ENCODE measurements around the gene BCAS3. TPM values are rescaled to one million over a fixed set of nuclear protein-coding genes. Genes with fewer than 3 reads are reported as not detected.

BCAS3 gene
- total RNA-seq, 4 donors from 2014 or later, result 13.0 to 27.8 (median 20.7) TPM

DNA sequence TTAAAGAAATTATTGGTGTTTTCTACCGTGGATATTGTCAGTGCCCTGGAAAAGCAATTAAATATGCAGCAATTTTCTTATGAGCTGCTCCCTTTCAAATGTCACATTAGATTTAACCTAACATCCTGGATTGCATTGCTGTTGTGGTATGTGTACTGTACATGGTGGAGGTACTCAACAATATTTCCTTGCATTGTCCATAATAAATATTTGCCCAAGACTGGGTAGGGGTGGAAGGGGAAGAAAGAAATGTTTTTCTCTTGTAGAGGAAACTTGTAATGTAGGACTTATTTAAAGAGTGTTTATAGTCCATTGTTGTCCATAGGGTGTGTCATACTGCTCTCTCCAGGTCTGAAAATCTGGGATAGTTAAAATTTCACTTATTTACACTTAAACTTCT is 375.8 kb downstream of the BCAS3 start:
- no peaks in the 10 kb centered on the region for H3K27me3 ChIP-seq
- H3K4me1 ChIP-seq, result no peaks in the 10 kb centered on the region
- TF ChIP-seq, protein P1, sequence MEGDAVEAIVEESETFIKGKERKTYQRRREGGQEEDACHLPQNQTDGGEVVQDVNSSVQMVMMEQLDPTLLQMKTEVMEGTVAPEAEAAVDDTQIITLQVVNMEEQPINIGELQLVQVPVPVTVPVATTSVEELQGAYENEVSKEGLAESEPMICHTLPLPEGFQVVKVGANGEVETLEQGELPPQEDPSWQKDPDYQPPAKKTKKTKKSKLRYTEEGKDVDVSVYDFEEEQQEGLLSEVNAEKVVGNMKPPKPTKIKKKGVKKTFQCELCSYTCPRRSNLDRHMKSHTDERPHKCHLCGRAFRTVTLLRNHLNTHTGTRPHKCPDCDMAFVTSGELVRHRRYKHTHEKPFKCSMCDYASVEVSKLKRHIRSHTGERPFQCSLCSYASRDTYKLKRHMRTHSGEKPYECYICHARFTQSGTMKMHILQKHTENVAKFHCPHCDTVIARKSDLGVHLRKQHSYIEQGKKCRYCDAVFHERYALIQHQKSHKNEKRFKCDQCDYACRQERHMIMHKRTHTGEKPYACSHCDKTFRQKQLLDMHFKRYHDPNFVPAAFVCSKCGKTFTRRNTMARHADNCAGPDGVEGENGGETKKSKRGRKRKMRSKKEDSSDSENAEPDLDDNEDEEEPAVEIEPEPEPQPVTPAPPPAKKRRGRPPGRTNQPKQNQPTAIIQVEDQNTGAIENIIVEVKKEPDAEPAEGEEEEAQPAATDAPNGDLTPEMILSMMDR (IDR thresholded peaks at IDR 0.05), result no peak
- TF ChIP-seq POLR2A (IDR thresholded peaks at IDR 0.05), result no peak
- H3K36me3 ChIP-seq, result no peaks in the 10 kb centered on the region
- H3K4me3 ChIP-seq, result no peak overlapping the region
- intact Hi-C loops (cut with DNase I), result no loop called here
- H3K27ac ChIP-seq, result no peak overlapping the region
- no peak for DNase-seq
- no peaks in the 10 kb centered on the region for H3K9me3 ChIP-seq
- 58 to 81% methylated on average over 1 of the region's 1 CpG for WGBS, 2 donors

DNA sequence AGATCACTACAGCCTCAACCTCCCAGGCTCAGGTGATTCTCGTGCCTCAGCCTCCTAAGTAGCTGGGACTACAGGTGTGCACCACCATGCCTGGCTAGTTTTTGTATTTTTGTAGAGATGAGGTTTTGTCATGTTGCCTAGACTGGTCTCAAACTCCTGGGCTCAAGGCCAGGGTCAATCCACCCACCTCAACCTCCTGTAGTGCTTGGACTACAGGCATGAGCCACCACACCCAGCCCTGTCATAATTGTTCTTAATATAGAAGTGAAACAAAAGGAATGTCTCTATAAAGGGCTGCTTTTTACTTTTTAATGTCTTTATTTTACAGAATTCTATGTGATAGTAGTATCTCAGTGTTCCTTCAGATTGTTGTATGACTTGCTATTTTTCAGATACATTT is 376.8 kb downstream of the BCAS3 start:
- no peak for TF ChIP-seq POLR2A (IDR thresholded peaks at IDR 0.05)
- intact Hi-C loops (cut with DNase I), result no loop called here
- no peak for DNase-seq
- H3K27me3 ChIP-seq, result no peaks in the 10 kb centered on the region
- 100% methylated on average over 1 of the region's 1 CpG; no CpG with 5 or more reads in 1 of the 2 donors for WGBS, 2 donors
- no peak overlapping the region for H3K4me3 ChIP-seq
- no peaks in the 10 kb centered on the region for H3K36me3 ChIP-seq
- H3K27ac ChIP-seq, result no peak overlapping the region
- H3K9me3 ChIP-seq, result no peaks in the 10 kb centered on the region
- no peaks in the 10 kb centered on the region for H3K4me1 ChIP-seq

DNA sequence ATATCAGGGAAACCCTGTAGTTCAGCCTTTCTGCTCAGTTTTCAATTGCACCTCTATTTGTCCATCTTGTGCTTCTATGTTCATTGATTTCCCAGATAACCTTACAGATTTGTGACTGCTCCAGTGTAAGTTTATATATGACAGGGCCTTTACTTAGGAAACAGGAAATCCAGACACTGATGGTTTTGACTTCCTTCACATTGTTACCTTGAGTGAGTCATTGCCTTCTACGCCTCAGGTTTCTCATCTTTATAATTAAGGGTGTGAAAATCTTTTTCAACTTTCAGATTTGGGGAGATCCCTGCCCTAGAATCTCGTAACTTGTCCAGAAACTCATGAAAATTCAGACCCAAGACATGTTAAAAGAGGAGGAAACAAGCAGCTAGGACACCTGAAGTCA is 379.6 kb downstream of the BCAS3 start:
- intact Hi-C loops (cut with DNase I), result no loop called here
- Histone ChIP-seq H3K4me1 (no peaks in the 10 kb centered on the region), H3K4me3 (no peak overlapping the region), H3K36me3 (no peaks in the 10 kb centered on the region), H3K9me3 (no peaks in the 10 kb centered on the region), H3K27ac (no peak overlapping the region), H3K27me3 (no peaks in the 10 kb centered on the region)
- WGBS, 2 donors, result 38 to 72% methylated on average over 2 of the region's 2 CpGs
- no peak for DNase-seq
- TF ChIP-seq, protein P1 (IDR thresholded peaks at IDR 0.05), result no peak
- TF ChIP-seq POLR2A (IDR thresholded peaks at IDR 0.05), result no peak

DNA sequence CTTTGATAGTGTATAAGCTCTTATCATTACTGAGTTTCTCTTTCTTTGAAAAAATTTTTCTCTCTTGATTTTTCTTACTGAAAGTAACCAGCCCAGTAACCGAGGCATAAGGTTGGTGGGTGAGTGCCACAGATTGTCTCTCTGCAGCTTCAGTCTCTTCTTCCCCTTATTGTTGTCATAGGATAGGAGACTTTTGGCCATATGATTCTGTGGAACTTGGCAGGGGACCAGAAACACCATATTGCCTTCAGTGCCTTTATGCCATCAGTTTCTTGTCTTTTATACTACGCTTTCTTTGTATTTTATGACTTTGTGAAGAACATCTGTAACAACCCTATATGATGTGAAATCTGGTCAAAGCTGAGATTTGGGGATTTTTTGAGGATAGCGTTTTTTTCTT is 380.4 kb downstream of the BCAS3 start:
- Histone ChIP-seq H3K4me1 (no peaks in the 10 kb centered on the region), H3K27ac (no peak overlapping the region), H3K27me3 (no peaks in the 10 kb centered on the region), H3K4me3 (no peak overlapping the region), H3K9me3 (no peaks in the 10 kb centered on the region), H3K36me3 (no peaks in the 10 kb centered on the region)
- WGBS, 2 donors, result 95 to 96% methylated on average over 3 of the region's 3 CpGs
- intact Hi-C loops (cut with DNase I), result no loop called here
- no peak for DNase-seq
- TF ChIP-seq POLR2A (IDR thresholded peaks at IDR 0.05), result no peak
- TF ChIP-seq, protein P1 (IDR thresholded peaks at IDR 0.05), result no peak

DNA sequence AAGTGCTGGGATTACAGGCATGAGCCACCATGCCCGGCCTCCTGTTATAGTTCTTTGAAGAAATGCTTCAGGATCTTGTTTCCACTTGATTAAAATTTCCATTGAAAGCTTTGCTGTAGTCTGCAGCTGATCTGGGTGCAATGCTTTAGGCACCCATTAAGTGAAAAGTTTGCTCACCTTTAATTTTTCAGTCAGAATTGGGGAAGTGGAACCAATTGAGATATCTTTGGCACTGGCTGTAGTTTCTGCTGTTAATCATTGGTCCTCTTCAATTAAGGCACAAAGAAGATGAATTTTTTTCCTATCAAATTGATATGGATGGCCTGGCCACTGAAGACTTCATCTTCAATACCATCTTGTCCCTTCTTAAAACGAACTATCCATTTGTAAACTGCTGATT is 385.9 kb downstream of the BCAS3 start:
- no peaks in the 10 kb centered on the region for H3K9me3 ChIP-seq
- H3K27ac ChIP-seq, result no peak overlapping the region
- no peaks in the 10 kb centered on the region for H3K27me3 ChIP-seq
- intact Hi-C loops (cut with DNase I), result no loop called here
- no peaks in the 10 kb centered on the region for H3K36me3 ChIP-seq
- 92 to 95% methylated on average over 2 of the region's 2 CpGs for WGBS, 2 donors
- DNase-seq, result no peak
- H3K4me1 ChIP-seq, result peaks cover 0 to 13% (median 0%) of the 10 kb centered on the region in 3 donors
- no peak overlapping the region for H3K4me3 ChIP-seq
- no peak for TF ChIP-seq POLR2A (IDR thresholded peaks at IDR 0.05)
- TF ChIP-seq, protein P1 (IDR thresholded peaks at IDR 0.05), result no peak
